ENCODE results near the gene CCL18. TPM values are rescaled to one million over a fixed set of nuclear protein-coding genes. Genes with fewer than 3 reads are reported as not detected.

CCL18 gene
- total and polyA plus RNA-seq, 2 of the 4 experiments (the other 2 are of a cell fraction): not detected

GRCh38 chr17:36105781-36106492, 41.9 kb downstream of the CCL18 start:
- Histone ChIP-seq H3K56ac (ENCODE audit: extremely low read depth, insufficient read depth, low read length) (no peak overlapping the region), H2AK5ac (ENCODE audit: low read depth, low read length) (no peak overlapping the region), H3K14ac (replicated peaks; ENCODE audit: low read depth, low read length) (no peak overlapping the region), H4K5ac (ENCODE audit: low read depth, low read length) (no peak overlapping the region), H3K4me2 (ENCODE audit: low read depth, low read length) (no peak overlapping the region), H2AFZ (replicated peaks; ENCODE audit: low read length, poor library complexity) (no peak overlapping the region), H2BK120ac (ENCODE audit: low read depth, low read length) (no peak overlapping the region), H4K91ac (ENCODE audit: insufficient read depth, low read depth, low read length) (no peak overlapping the region), H2AK9ac (replicated peaks; ENCODE audit: low read depth, low read length, poor library complexity) (no peak overlapping the region), H3K79me1 (ENCODE audit: low read depth in 1 of 2, low read length in 2 of 2) (no peaks in the 10 kb centered on the region), H3K4ac (ENCODE audit: low read depth, low read length) (no peak overlapping the region), H3K9me3 (ENCODE audit: control insufficient read depth, insufficient read depth, low read length) (no peaks in the 10 kb centered on the region), H3K27ac (ENCODE audit: insufficient read depth, low read length) (no peak overlapping the region), H3K9me1 (ENCODE audit: insufficient read depth, low read length) (no peaks in the 10 kb centered on the region), H3K23ac (ENCODE audit: low read depth, low read length) (no peak overlapping the region), H3K27me3 (ENCODE audit: control insufficient read depth, insufficient read depth, low read length) (no peaks in the 10 kb centered on the region), H2BK5ac (ENCODE audit: low read depth, low read length, poor library complexity, severe bottlenecking) (no peak overlapping the region), H2BK15ac (ENCODE audit: low read depth, low read length) (no peak overlapping the region), H3K4me3 (ENCODE audit: insufficient read depth, low read depth, low read length) (no peak overlapping the region), H3K18ac (ENCODE audit: low read depth, low read length) (no peak overlapping the region), H4K20me1 (ENCODE audit: insufficient read depth, low read length) (no peaks in the 10 kb centered on the region), H2BK20ac (ENCODE audit: low read depth, low read length) (no peak overlapping the region), H3K9ac (ENCODE audit: low read depth, low read length) (no peak overlapping the region), H4K8ac (ENCODE audit: low read depth in 2 of 2, low read length in 2 of 2) (no peak overlapping the region), H3K4me1 (ENCODE audit: control insufficient read depth, insufficient read depth, low read length) (no peaks in the 10 kb centered on the region), H3K36me3 (ENCODE audit: control insufficient read depth, insufficient read depth, low read length) (no peaks in the 10 kb centered on the region)
- TF ChIP-seq BHLHE40 (IDR thresholded peaks at IDR 0.05; ENCODE audit: low read depth, low read length): no peak
- TF ChIP-seq RCOR1 (IDR thresholded peaks at IDR 0.05; ENCODE audit: insufficient replicate concordance, low read length): no peak
- TF ChIP-seq MAZ (IDR thresholded peaks at IDR 0.05; ENCODE audit: borderline replicate concordance, low read depth, low read length): no peak
- TF ChIP-seq MAFK (IDR thresholded peaks at IDR 0.05; ENCODE audit: low read depth, low read length): no peak
- no peak for TF ChIP-seq SMC3 (IDR thresholded peaks at IDR 0.05; ENCODE audit: low read depth, low read length)
- TF ChIP-seq ELK1 (IDR thresholded peaks at IDR 0.05; ENCODE audit: borderline replicate concordance, low read depth, low read length): no peak
- no peak for TF ChIP-seq POLR2A (IDR thresholded peaks at IDR 0.05; ENCODE audit: low read depth, low read length)
- TF ChIP-seq FOS (IDR thresholded peaks at IDR 0.05; ENCODE audit: low read depth, low read length): no peak
- TF ChIP-seq RAD21 (IDR thresholded peaks at IDR 0.05; ENCODE audit: low read length): no peak
- TF ChIP-seq, protein P1, sequence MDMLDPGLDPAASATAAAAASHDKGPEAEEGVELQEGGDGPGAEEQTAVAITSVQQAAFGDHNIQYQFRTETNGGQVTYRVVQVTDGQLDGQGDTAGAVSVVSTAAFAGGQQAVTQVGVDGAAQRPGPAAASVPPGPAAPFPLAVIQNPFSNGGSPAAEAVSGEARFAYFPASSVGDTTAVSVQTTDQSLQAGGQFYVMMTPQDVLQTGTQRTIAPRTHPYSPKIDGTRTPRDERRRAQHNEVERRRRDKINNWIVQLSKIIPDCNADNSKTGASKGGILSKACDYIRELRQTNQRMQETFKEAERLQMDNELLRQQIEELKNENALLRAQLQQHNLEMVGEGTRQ (IDR thresholded peaks at IDR 0.05; ENCODE audit: low read depth, low read length): no peak
- TF ChIP-seq NFE2L2 (IDR thresholded peaks at IDR 0.05; ENCODE audit: low read depth, low read length): no peak
- TF ChIP-seq, protein P2, sequence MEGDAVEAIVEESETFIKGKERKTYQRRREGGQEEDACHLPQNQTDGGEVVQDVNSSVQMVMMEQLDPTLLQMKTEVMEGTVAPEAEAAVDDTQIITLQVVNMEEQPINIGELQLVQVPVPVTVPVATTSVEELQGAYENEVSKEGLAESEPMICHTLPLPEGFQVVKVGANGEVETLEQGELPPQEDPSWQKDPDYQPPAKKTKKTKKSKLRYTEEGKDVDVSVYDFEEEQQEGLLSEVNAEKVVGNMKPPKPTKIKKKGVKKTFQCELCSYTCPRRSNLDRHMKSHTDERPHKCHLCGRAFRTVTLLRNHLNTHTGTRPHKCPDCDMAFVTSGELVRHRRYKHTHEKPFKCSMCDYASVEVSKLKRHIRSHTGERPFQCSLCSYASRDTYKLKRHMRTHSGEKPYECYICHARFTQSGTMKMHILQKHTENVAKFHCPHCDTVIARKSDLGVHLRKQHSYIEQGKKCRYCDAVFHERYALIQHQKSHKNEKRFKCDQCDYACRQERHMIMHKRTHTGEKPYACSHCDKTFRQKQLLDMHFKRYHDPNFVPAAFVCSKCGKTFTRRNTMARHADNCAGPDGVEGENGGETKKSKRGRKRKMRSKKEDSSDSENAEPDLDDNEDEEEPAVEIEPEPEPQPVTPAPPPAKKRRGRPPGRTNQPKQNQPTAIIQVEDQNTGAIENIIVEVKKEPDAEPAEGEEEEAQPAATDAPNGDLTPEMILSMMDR (conservative IDR thresholded peaks at IDR 0.05; ENCODE audit: low read depth, low read length): no peak
- no peak for TF ChIP-seq MXI1 (IDR thresholded peaks at IDR 0.05; ENCODE audit: borderline replicate concordance, low read depth, low read length)
- no peak for TF ChIP-seq CEBPB (IDR thresholded peaks at IDR 0.05; ENCODE audit: low read depth, low read length)
- no peak for TF ChIP-seq CHD1 (IDR thresholded peaks at IDR 0.05; ENCODE audit: low read depth, low read length)
- no peak for TF ChIP-seq RFX5 (IDR thresholded peaks at IDR 0.05; ENCODE audit: low read depth, low read length)
- dilution Hi-C loops (cut with HindIII; ENCODE audit: low sequenced_read_pairs, unreplicated experiment) (no loop called here), intact Hi-C loops (cut with micrococcal nuclease) (no loop called here), in situ Hi-C loops (cut with MboI; ENCODE audit: low sequenced_read_pairs) (no loop called here)
- no TSS peak for BruUV-seq (replicated peaks)
- 20% methylated on average over 1 of the region's 5 CpGs; no CpG with 5 or more reads in 1 of the 2 experiments for WGBS, 2 experiments (ENCODE audit: extremely low coverage in 2 of 2, insufficient read length in 1 of 2)
- POLR2A ChIA-PET (ENCODE audit: unreplicated experiment): no interaction called here
- CTCF ChIA-PET: no interaction called here
- DNase-seq (no peak), ATAC-seq (ENCODE audit: low read depth) (no peak)
